Calu3 (cell line): ENCODE data around the gene DENND4C. TPM values are rescaled to one million over a fixed set of nuclear protein-coding genes. Genes with fewer than 3 reads are reported as not detected.

Experiments used
- BruUV-seq: library from RNA; stranded (reverse); fragments of 400-500 nt; replicated peaks from 2 replicates; lab custom pipeline; 2021; lab: Mats Ljungman, UMichigan
- CTCF ChIA-PET: fragments of 300-600 bp; sonication (Branson Sonifier 250); formaldehyde crosslinking; loops from one replicate; lab custom pipeline; 2022; ENCODE audit warnings: antibody characterized with exemption; lab: Charles Lee
- DNase-seq: peaks from one replicate; pipeline ENCODE4 v3.0.0; 2022
- H3K27ac Mint-ChIP-seq: one replicate; pipeline ENCODE4 v1.8.0; 2022; ENCODE audit warnings: mixed read lengths; ENCODE audit not compliant: unreplicated experiment
- H3K27me3 Mint-ChIP-seq: one replicate; pipeline ENCODE4 v1.8.0; 2022; ENCODE audit warnings: mixed read lengths; ENCODE audit not compliant: unreplicated experiment
- H3K36me3 Mint-ChIP-seq: one replicate; pipeline ENCODE4 v1.8.0; 2022; ENCODE audit warnings: mild to moderate bottlenecking, moderate library complexity, mixed read lengths; ENCODE audit not compliant: insufficient read depth, unreplicated experiment
- H3K4me1 Mint-ChIP-seq: one replicate; pipeline ENCODE4 v1.8.0; 2022; ENCODE audit warnings: mild to moderate bottlenecking, low read depth, mixed read lengths; ENCODE audit not compliant: unreplicated experiment
- H3K4me3 Mint-ChIP-seq: one replicate; pipeline ENCODE4 v1.8.0; 2022; ENCODE audit warnings: mild to moderate bottlenecking, low read depth, moderate library complexity, mixed read lengths; ENCODE audit not compliant: unreplicated experiment
- H3K9me3 Mint-ChIP-seq: one replicate; pipeline ENCODE4 v1.8.0; 2022; ENCODE audit warnings: low read depth, mixed read lengths; ENCODE audit not compliant: unreplicated experiment
- CTCF ChIP-seq: fragments of 200-600 bp; IDR thresholded peaks from one replicate; pipeline ENCODE4 v1.8.0; 2022; ENCODE audit warnings: antibody characterized with exemption; ENCODE audit not compliant: unreplicated experiment
- intact Hi-C: fragments of 100-400 bp; cut with micrococcal nuclease; formaldehyde crosslinking; loops from one replicate; pipeline ENCODE4 v1.10.0; 2022; ENCODE audit not compliant: unreplicated experiment
- total RNA-seq: library from RNA; stranded (reverse); gene quantifications from 2 replicates; pipeline ENCODE4 v1.2.3, GENCODE V29; 2022

Gene DENND4C
- total RNA-seq, 1 experiment from 2014 or later, result 28.5 TPM

GRCh38 chr9:19269582-19269981 is 39.1 kb downstream of the DENND4C start:
- intact Hi-C loops, result no loop called here
- Mint-ChIP-seq H3K4me3 (no peak overlapping the region), H3K36me3 (no peaks in the 10 kb centered on the region), H3K4me1 (peaks cover 5% of the 10 kb centered on the region), H3K27ac (no peak overlapping the region), H3K9me3 (no peaks in the 10 kb centered on the region), H3K27me3 (no peaks in the 10 kb centered on the region)
- TF ChIP-seq CTCF, result no peak
- BruUV-seq, result no TSS peak
- no peak for DNase-seq
- CTCF ChIA-PET, result no interaction called here

GRCh38 chr9:19270421-19270949 is 40.0 kb downstream of the DENND4C start:
- H3K36me3 Mint-ChIP-seq, result no peaks in the 10 kb centered on the region
- no TSS peak for BruUV-seq
- H3K27me3 Mint-ChIP-seq, result no peaks in the 10 kb centered on the region
- H3K9me3 Mint-ChIP-seq, result no peaks in the 10 kb centered on the region
- intact Hi-C loops, result no loop called here
- no peak overlapping the region for H3K4me3 Mint-ChIP-seq
- TF ChIP-seq CTCF, result no peak
- CTCF ChIA-PET, result no interaction called here
- H3K4me1 Mint-ChIP-seq, result peaks cover 5% of the 10 kb centered on the region
- no peak for DNase-seq
- no peak overlapping the region for H3K27ac Mint-ChIP-seq

- intact Hi-C loops, result no loop called here
- CTCF ChIA-PET, result no interaction called here
- TF ChIP-seq CTCF, result no peak
- no peak for DNase-seq
- Mint-ChIP-seq H3K36me3 (no peaks in the 10 kb centered on the region), H3K27me3 (no peaks in the 10 kb centered on the region), H3K4me1 (peaks cover 5% of the 10 kb centered on the region), H3K27ac (no peak overlapping the region), H3K9me3 (no peaks in the 10 kb centered on the region), H3K4me3 (no peak overlapping the region)
- BruUV-seq, result no TSS peak
Observed at GRCh38 chr9:19271081-19271480, 40.6 kb downstream of the DENND4C start.

- no TSS peak for BruUV-seq
- intact Hi-C loops, result loop anchor here (5.0 kb wide), 1 partner anchor 50 kb away; the partner anchor contains the start of gene DENND4C
- H3K27ac Mint-ChIP-seq, result no peak overlapping the region
- CTCF ChIA-PET, result interaction anchor here (0.5 to 0.6 kb wide), 3 partner anchors 9 to 144 kb away, joined by 3 read pairs; no protein-coding TSS in a partner anchor
- H3K9me3 Mint-ChIP-seq, result no peaks in the 10 kb centered on the region
- DNase-seq, result no peak
- TF ChIP-seq CTCF, result no peak
- no peaks in the 10 kb centered on the region for H3K36me3 Mint-ChIP-seq
- no peaks in the 10 kb centered on the region for H3K27me3 Mint-ChIP-seq
- H3K4me1 Mint-ChIP-seq, result peaks cover 21% of the 10 kb centered on the region
- H3K4me3 Mint-ChIP-seq, result no peak overlapping the region
Observed at GRCh38 chr9:19281801-19282200, 51.3 kb downstream of the DENND4C start.
